ENCODE results near the gene RIPOR3.
A peak's percentile ranks its signal among the peaks of the same experiment; 100 is the strongest.
"Not testable (repeated sequence)": the region's sequence is repeated elsewhere in the genome, so short reads cannot be mapped to it uniquely, and the experiment has no call there.

The RIPOR3 gene

DNA sequence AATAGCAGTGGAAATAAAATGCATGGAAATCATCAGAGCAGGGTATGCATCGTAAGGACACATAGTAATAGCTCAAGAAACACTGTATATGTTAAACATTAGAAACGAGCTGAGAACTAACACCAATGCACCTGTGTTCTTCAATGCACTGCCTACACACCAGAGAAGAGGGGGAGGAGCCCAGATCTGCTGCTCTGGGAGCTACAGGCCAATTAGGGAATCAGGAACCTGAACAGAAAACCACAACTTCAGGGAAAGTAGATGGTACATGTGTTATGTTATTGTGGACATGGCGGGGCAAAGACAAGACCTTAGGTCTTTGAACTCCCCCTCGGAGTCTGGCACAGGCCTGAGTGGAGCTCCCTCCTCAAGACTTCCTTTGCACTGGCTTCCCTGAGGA is 39.7 kb downstream of the RIPOR3 start:
- no peak for DNase-seq

DNA sequence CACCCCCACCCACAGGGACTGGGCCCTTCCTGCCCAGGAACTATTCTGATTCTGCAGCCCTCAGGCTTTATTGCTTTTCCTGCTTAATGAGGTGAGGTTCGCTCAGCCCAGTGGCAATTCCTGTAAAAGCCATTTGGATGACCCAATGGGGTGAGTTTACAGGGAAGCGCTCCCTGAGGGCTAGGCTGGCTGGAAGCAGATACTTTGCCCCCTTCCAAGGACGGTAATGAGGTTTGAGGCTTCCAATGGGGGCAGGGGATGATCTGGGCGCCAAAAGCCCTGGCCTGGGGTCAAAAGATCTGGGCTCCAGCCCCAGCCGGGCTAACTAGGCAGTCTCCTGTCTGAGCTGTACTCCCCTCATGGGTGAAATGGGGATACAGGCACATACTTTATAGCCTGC is 41.8 kb downstream of the RIPOR3 start:
- no peak for DNase-seq

DNA sequence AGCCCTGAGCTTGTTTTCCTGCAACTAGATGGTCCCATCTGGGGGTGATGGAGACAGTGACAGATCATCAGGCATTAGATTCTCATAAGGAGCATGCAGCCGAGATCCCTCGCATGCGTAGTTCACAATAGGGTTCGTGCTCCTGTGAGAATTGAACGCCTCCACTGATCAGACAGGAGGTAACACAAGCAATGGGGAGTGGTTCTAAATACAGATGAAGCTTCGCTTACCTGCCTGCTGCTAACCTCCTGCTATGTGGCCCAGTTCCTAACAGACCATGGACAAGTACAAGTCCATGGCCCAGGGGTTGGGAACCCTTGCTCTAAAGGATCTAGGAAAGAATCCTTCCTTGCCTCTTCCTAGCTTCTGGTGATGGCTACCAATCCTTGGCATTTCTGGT is 42.7 kb downstream of the RIPOR3 start:
- no peak for DNase-seq

DNA sequence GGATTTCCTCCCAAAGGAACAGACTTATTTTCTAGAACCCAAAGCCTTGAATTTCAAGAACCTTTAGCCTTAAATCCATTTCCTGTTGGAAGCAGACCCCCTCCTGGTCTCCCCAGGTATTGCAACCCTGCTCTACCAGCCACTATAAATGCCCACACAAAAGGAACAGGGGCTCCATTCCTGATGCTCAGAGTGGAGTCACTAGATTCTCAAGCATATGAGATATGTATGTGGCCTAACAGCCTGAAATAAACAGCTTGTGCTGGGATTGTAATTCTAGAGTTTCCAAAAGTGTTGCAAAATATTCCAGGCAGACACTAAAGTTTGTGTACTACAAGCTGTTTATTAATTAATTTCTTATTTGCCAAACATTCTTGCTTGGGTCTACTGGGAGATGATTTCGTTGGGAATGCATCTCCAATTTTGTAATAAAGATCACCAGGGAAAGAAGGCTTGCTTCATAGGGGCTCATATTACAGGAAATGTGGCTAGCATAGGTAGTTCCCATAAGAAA is 44.8 kb downstream of the RIPOR3 start:
- DNase-seq: no peak

DNA sequence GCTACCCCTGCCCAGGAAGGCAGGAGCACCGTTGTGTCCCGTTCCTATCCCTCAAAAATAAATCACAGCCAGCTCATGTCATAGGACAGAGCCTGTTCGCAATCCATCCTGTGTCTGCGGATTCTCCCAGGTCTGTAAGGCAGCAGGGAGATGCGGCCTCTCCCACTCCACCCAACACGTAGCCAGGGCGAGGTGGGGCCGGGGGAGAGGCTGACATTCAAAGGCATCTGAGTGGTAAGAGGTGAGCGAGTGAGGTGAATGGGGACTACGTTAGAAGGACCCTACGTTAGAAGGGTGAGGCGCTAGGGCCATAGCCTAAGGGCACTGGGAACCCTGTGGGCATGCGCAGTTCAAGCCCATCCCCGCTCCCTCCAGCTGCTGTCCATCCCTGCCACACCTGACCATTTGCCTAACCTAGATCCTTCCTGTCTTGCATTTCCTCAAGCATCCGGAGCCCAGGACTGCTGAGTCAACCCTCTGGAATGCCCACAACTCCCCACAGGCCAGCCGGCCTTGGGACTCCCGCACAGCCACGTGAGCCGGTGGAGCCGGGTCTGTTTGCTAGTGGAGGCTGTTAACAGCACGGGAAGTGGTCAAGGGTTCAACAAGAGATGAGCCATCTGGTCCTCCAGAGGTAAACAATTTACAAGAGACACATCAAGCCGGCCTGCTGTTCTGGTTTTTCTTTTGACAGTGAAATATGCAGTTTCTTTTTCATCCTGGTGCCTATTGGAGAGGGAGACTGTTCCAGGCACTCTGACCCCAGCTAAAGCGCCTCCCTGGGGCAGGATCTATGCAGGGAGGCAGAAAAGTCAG is 45.9 kb downstream of the RIPOR3 start:
- DNase-seq: no peak

DNA sequence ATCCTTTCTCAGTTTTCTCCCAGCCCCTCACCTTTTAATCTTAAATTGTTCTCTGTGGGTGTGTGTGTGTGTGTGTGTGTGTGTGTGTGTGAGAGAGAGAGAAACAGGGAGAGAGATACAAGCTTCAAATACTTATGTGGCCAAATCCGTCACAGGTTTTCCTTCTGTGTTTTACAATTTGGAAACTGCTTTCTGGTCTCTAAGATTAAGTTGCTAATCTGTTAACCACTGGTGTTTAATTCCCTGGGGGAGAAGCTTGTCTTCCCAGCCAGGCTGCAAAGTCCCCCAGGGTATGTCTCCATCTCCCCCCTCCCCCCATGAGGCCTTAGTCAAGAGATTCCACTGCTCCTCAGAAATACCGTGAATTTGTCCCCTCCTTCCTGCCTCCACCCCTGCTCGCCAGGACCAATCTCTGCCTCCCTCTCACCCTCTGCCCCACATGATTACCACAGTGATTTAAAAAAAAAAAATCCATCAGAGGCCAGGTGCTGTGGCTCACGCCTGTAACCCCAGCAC is 49.0 kb downstream of the RIPOR3 start:
- no peak for DNase-seq

DNA sequence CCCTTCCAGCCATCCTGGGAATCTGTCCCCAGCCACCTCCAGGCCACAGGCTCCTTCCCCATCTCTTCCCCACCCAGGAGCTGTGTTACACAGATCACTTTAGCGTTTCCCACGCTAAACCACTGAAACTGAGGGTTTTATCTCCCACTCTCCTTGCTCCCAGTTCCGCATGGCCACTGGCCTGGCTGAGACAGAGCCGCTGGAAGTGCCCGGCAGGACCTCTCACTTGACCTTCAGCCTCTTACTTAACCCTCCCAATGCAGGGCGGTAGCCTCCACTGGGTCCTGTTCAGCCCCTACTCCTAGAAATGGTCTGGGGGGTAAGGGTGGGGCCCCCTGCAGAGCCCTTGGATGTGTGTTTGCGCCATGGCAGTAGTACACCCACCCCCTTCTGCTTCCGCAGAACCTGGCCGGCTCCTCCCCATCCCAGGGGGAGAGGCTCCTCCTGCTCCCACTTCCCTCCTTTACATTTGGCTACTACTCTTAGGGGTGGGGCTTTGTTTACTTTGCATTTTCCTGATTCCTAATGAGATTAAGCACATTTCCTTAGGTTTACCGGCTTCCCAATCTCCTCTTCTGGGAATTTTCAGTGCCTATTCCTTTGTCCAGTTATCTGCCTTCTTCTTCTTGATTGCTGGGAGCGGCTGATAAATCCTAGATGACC is 49.6 kb downstream of the RIPOR3 start:
- not testable (repeated sequence) for DNase-seq

DNA sequence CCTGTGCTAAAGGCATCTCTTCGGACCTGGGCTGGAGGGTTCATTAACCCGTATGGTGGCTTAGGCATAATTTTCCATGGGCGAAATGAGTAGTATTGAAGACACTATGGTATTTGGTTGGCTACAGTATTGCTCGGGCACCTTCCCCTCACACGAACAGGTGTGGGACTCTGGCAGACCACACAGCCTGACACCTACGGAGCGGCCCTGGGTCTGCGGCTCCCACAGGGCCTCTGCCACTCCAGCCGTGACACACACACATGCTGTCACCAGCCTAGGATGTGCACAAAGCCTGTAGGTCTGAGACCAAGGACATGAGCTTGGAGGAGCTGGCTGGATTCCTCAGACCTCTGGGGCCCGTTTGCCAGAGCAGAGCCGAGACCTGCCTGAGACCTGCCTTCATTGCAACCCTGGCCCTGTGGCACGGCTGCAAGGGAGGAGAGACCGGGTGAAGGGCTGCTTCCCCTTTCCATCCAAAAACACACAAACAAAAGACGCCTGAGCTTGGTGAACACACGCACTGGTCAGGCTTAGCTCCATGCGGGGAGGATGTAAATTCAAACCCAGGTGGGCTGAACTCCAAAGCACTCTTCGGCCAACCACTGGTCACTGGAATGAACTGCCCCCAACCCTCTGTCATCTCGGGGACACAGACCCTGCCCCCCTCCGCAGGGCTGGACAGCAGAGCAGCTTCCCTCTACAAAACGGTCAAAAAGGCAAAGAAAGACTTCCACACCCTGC is 51.2 kb downstream of the RIPOR3 start:
- not testable (repeated sequence) for DNase-seq

DNA sequence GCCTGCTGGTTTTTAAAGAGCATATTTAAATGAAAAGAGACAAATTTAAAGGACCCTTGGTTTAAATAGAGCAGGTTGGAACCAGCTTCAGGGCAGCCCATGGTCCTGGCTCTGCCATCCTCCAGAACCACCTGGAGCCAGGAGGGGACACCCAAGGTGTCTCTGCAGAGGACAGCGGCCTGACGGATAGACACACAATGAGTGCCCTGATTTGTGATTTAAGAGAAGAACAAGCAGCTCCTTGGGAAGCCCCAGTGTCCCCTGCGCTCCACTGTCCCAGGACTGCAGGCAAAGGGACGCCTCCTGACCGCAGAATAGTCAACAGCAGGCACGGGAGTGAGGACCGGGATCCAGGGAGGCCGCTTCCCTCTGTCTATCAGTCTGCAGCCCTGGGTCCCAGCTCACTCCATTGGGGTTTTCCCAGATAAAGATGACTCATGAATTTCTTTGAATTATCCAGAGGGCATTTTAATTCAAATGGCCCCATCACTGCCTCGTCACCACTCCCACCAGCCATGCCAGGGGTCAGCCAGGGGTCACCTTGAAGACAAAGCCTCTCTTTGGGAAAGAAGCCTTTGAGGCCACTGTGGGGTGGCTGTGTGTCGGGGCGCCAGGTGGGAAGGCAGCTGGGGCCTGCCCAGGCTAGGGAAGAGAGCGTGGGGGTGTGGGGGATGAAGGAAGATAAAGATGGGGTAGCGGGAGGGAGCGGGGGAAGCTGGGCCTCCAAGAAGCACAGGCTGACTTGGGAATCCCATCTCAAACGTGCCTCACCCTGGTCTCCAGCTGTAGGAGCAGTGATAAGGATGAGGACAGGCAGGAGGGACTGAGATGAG is 53.1 kb downstream of the RIPOR3 start:
- not testable (repeated sequence) for DNase-seq

DNA sequence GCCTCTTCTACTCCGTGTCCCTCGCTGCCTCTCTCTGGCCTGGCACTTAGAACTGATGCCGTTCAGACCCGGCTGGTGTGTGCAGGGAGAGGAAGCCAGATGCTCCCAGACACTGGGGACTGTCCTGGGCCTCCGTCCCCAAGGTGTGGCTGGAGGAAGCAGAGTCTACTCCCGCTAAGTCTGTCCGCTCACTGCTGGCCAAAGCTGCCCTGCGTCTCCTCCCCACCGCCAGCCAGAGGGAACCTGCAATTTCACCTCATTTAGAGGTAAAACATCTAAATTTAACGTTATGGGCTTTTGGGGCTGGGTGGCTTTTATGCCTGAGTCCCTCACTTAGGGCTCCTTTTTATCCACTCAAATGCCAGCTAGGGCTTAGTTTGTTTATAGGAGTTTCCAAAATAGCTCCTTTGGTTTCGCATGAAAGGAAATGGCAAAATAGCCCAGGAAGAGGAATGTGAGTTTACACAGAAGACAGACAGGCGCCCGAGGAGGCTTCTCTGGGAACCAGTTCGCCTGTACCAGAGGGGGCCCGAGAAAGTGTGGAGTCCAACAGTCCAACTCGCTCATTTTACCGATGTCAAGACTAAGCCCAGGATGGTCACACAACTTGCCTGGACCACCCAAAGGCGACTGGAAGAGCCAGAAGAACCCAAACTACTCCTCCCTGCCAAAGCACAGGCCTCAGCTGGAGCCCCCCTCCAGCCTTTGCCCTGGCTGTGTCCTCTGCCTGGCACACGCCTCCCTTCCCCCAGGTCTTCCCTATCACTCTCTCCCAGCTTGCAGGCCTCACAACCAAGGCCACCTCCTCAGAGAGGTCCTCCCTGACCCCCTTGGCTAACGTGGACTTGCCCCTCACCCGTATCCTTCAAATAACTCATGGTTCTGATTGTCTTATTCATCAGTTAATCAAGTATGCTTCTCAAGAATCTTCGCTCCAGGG is 54.5 kb downstream of the RIPOR3 start:
- DNase-seq: no peak

DNA sequence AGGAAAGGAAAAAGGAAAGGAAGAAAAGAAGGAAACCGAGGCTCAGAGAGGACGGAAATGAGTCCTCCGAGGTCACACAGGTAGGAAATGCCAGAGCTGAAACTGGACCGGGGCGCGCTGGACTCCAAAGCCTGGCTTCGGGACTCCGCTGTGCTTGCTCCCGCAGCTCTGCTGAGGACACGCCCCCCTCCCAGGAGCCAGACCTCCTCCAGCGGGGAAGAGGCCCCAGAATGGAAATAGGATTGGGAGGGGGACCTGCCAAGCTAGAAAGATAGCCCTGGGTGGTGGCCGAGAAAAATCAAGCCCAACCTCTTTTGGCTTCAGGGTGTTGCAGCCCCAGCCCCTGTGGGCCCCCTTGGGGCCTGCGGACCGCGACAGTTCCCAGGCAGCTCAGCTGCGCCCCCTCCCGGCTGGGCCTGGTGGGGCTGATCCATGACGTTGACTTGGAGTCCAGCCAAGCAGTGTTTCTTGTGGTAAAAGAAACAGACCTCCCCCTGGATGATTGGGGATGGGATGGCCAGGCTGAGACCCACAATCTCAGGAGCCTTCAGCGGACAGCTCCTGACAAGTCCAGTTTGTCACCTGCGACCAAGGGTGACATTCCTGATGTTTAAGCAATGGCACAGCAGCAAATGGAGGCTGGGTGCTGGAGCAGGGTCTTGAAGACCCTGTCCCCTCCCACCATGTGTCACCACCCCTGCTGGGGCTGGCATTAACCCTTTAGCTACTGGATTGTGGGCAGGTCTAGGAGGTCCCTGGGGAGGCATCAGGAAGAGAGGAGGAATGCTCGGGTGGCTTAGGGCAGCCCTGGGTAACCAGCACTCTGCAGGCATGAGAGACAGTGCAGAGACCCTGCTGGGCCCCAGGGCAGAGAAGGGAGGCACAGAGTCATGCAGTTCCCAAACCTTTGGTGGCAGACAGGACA is 55.4 kb downstream of the RIPOR3 start:
- peak; percentile 80 for DNase-seq

DNA sequence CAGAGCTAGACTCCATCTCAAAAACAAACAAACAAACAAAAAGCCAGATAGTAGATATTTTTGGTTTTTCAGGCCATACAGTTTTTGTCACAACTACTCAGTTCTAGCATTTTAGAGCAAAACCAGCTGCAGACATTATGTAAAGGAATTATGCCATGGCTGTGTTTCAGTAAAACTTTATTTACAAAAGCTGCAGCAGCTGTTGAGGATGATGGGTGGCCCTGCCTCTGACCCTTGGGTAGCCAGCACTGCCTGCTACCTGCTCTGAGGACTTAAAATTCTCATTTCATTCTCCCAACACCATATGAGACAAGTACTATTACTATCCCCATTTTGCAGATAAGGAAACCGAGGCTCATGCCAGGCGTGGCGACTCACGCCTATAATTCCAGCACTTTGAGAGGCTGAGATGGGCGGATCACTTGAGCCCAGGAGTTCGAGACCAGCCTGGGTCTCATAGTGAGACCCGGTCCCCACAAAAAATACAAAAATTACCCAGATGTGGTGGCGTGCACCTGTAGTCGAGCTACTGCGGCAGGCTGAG is 56.3 kb downstream of the RIPOR3 start:
- DNase-seq: no peak

DNA sequence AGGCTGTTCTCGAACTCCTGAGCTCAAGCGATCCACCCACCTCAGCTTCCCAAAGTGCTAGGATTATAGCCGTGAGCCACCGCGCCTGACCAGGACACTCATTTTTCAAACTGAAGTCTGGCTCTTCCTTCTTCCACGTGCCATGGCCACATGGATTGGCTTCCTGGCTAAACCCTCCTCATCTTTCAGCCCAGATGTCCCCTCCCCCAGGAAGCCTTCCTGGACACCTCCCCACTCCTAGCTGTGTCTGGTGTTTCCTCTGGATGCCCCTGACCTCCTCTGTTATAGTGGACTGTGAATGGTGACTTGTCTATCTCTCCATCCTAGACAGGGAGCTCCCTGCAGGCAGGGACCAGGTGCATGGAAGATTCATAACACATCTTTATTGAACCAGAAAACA is 57.2 kb downstream of the RIPOR3 start:
- DNase-seq: no peak

DNA sequence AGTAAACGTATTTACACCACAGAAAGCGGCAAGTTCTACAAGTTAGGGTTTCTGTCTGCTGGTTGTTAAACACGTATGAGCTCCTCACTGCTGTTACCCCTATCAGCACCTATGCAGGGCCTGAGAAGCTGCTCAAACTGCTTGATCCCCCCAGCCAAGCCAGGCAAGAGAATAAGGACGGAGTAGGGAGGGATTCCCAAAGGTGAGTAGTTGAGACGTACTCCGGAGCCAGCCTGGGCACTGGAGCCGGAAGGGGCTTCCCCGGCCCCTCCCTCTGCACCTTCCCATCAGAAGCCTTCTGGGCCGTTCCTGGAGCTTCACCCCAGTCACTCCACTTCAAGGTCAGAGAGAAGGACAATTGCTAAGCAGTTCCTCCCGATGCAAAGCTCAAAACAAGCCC is 58.0 kb downstream of the RIPOR3 start:
- DNase-seq: no peak

DNA sequence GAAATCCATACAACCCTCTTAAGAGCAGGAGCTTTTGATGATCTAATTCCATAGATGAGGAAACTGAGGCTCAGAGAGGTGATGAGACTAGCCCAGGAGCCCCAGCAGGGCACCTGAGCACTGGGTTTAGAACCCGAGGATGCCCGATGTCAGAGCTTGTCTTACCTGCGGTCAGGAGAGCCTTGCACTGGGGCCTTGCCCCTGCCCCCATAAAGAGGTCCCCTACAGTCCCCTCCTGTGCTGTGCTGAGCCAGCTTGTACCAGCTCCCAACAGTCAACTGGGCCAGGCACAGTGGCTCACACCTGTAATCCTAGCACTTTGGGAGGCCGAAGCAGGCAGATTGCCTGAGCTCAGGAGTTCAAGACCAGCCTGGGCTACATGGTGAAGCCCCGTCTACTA is 58.6 kb downstream of the RIPOR3 start:
- no peak for DNase-seq

DNA sequence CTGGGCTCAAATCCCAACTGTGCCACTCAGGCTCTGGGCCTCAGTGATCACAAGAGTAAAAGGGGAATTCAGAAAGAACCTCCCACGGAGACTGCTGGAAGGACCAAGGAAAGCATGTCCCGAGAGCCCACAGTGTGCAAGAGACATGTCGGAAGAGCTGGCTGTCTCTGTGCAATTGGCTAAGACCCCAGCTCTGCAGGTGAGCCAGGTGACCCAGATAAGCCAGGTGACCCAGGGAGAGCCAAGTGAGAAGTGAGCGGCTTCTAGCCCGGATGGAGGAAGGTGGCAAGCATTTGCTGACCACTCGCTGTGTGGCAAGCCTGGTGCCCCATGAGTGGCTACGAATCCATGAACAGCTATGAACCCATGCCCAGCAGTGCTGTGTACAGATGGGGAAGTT is 59.1 kb downstream of the RIPOR3 start:
- DNase-seq: no peak

DNA sequence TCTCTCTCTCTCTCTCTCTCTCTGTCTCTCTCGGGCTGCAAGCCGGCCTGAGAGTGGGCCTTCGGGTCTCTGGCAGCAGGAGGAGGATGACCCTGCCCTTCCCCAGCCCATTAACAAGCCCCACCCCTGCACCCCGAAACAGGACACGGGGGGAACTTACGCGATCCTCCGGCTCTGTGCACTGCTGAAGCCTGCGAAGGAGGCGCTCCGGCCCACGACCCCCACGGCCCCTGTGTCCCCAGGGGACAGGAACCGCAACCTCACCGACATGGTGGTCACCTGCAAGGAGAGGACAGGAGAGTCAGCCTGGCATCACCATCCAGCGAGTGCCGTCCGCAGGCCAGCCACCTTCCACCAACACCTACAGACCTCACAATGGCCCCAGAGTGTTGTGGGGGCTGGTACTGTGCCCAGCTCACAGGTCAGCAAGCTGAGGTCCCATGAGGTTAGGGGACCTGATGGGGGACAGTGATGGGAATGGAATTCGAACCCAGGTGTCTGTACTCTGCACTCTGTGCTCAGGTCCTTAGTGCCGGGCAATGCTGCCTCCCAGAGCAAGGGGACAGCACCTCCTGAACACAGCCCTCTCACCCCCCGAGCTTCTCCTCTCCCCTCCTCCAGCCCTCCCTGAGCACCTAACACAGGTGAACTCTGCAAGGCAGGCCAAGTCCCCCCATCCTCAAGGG is 60.6 kb downstream of the RIPOR3 start:
- DNase-seq: no peak

DNA sequence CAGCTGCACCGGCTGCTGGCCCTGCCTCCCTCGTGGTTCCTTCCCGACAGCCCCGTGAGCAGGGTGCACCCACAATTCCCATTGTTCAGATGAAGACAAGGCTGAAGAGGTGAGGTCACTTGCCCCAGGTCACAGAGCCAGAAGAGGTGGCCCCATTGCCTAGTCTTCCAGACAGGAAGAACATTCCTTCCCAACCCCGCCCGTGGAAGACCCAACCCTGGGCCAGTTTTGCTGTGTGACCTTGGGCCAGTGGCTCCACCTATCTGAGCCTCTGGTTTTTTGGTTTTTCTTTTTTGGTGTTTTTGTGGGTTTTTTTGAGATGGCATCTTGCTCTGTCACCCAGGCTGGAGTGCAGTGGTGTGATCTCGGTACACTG is 61.7 kb downstream of the RIPOR3 start:
- DNase-seq: no peak

All from activated CD4-positive, alpha-beta T cell treated with anti-CD3 and anti-CD28 coated beads for 48 hours (primary cell).